Stimulated activated CD8-positive, alpha-beta memory T cell treated with anti-CD3 and anti-CD28 coated beads, Interleukin-4, amount 100 ng/mL, for 24 hours (primary cell): ENCODE data around the gene WNK2.

Experiments used
- DNase-seq: peaks from one replicate; pipeline ENCODE4 v3.0.0-alpha.2; 2020; ENCODE audit warnings: low read depth

The WNK2 gene

GRCh38 chr9:93218671-93219420, 34.9 kb downstream of the WNK2 start:
- DNase-seq, result no peak

DNA sequence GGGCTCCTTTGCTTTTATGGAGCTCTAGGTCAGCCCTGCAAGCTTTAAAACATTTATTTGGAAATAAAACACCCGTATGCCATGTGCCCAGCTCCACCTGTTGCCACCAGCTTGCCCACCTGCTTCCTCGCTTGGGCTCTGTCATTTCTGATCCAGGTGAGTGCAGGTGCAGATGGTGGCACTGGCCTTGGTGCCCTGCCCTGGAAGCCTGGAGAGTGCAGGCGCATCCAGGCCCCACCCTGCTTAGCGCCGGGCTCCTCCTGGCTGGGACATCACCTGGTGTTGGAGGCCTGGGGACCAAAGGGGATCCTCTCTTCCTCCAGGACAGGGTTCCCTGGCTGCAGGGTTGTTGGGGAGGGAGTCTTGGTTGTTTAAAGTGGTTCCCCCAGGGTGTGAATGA, 35.8 kb downstream of the WNK2 start:
- no peak for DNase-seq

- DNase-seq, result no peak
Measured at GRCh38 chr9:93220627-93221026, 36.7 kb downstream of the WNK2 start.

- DNase-seq, result no peak
Measured at GRCh38 chr9:93221044-93221443, 37.1 kb downstream of the WNK2 start.

DNA sequence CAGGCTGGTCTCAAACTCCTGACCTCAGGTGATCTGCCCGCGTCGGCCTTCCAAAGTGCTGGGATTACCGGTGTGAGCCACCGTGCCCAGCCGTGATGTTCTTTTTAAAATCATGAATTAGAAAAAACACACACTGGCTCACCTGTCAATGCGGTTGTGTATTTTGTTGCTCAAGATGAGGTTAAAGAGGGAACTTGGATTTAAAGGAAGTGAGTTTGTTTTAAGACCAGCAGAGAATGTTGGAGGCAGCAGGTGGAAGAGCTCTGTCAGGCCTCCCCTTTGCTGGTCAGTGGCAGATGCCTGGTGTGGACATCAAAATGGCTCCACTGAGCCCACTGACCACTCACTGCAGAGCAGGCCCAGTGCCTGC, 38.9 kb downstream of the WNK2 start:
- no peak for DNase-seq

DNA sequence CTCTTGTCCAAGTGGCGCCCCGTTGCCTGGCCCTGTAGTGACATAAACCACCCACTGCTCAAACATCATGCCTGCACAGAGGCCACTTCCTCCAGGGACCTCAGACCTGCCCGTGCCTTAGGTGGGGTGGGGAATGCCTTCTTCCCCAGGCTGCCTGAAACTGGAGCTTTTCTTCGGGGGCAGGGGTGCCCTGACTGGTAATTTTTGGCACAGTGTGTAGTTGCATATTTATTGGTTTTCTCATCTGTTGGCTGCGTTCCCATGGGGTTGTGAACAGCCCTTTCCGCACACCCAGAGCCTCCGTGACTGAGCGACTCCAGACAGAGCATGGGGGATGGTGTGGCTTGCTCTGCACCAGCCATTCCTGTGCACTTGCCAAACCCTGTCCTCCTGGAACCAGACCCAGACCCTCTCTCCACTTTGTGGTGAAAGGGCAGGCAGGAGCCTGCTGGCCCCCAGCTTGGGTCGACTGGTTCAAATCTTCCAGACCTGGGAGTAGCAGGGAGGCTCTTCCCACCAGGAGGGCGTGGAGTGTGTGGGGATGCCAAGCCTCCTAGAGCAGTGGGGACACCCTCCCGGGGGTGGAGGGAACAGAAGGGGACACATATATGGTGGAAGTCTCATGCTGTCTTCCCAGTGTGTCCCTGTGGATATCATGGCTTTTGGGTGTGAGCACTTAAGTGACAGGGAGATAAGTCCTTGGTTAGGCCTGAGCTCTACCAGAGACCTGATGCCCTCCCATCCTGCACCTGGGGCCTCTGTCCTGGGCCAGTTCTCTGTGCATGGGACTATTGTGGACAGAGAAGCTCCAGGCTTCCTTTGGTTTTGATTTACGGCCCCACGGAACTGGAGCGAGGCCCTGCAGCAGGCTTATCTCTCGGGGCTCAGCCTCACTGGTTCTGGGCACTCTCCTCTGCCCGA, 39.6 kb downstream of the WNK2 start:
- DNase-seq, result no peak

DNA sequence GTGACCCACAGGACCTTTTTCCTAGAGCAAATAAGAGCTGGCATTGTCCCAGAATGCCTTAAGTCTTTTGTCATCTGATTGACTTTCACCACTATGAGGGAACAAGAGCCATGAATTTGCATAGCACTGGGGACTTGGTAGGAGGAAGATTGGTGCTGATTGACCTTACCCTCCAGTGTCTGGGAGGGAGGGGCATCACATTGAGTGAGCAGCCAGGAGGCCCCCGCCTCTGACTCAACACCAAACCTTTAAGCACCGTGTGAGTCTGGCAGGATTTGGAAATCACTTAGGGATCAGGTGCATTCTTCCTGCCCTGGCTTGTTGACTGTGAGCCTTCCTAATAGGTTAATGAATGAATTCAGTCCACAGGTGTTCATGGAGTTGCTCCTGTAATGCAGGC, 40.7 kb downstream of the WNK2 start:
- DNase-seq, result no peak

GRCh38 chr9:93225417-93225816, 41.5 kb downstream of the WNK2 start:
- no peak for DNase-seq

- DNase-seq, result no peak
Measured at GRCh38 chr9:93225892-93226291, 42.0 kb downstream of the WNK2 start.

DNA sequence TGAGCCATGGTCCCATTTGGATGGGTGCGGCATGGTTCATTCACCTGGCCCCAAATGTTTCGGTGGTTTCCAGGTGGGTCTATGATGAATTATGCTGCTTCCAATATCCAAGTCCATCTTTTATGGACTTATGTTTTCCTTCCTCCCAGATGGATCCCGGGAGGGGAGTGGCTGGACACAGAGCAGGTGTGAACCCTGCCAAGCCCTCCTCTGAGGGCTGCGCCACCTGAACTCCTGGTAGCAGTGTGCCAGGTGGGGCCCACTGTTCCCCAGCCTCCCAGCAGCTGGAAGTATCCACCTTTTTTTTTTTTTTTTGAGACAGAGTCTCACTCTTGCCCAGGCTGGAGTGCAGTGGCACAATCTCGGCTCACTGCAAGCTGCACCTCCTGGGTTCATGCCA, 42.9 kb downstream of the WNK2 start:
- no peak for DNase-seq

DNA sequence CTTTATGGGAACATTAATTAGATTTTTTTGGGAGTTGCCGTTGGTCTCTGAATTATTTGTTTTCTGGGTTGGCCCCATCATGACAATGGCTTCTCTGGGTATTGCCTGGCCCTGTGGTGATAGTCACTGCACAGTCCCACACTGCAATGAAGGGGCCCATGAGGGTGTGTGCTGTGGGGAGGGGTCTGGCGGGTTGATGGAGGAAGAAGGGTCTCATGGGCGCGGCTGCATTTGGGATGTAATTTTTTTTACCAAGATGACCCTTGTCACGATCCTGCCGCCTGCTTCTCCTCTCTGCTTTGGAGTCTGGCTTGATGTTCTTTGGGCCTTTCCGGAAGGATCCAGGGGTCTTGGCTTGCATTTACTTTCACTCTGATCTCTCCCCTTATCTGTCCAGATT, 44.1 kb downstream of the WNK2 start:
- no peak for DNase-seq

GRCh38 chr9:93228453-93228852, 44.5 kb downstream of the WNK2 start:
- no peak for DNase-seq

GRCh38 chr9:93229636-93230035, 45.7 kb downstream of the WNK2 start:
- DNase-seq, result no peak

- DNase-seq, result no peak
Measured at GRCh38 chr9:93230185-93230584, 46.2 kb downstream of the WNK2 start.

GRCh38 chr9:93230601-93231000, 46.7 kb downstream of the WNK2 start:
- DNase-seq, result no peak

DNA sequence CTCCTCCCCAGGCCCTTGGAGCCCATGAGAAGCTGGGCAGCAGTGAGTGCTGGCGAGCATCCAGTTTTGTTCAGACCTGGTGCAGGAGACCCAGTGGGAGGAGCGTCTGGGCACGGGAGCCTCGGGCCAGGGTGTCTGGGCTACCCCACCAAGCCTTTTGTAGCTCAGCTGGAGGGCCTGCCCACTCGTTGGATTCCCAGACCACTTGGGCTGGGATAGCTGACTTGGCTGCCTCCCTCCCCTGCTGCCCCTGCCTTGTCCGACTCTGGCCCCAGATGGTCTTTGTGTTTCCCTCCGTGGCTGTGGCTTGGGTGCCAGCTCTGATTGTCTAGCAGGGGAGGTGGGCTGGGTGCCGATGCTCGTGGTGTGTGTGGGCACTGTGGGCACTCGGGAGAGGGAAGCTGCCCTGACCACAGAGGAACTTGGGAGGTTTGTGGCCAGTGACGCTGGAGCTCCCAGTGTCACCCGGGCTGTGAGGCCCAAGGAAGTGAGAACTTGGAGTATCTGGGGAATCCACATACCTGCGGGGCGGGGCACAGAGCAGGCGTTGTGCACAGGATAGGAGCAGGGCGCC, 47.3 kb downstream of the WNK2 start:
- no peak for DNase-seq

- DNase-seq, result no peak
Measured at GRCh38 chr9:93231716-93232115, 47.8 kb downstream of the WNK2 start.

- DNase-seq, result no peak
Measured at GRCh38 chr9:93232388-93232960, 48.5 kb downstream of the WNK2 start.

- no peak for DNase-seq
Measured at GRCh38 chr9:93233033-93233432, 49.1 kb downstream of the WNK2 start.

- no peak for DNase-seq
Measured at GRCh38 chr9:93234600-93234999, 50.7 kb downstream of the WNK2 start.

- DNase-seq, result no peak
Measured at GRCh38 chr9:93235300-93235960, 51.5 kb downstream of the WNK2 start.

- DNase-seq, result no peak
Measured at GRCh38 chr9:93236541-93237206, 52.7 kb downstream of the WNK2 start.
